Measurements from ENCODE around the gene TBC1D22A. TPM values are rescaled to one million over a fixed set of nuclear protein-coding genes. Genes with fewer than 3 reads are reported as not detected.

The TBC1D22A gene
- total RNA-seq, 6 donors from 2014 or later: 27.1 to 48.2 (median 35.3) TPM

DNA sequence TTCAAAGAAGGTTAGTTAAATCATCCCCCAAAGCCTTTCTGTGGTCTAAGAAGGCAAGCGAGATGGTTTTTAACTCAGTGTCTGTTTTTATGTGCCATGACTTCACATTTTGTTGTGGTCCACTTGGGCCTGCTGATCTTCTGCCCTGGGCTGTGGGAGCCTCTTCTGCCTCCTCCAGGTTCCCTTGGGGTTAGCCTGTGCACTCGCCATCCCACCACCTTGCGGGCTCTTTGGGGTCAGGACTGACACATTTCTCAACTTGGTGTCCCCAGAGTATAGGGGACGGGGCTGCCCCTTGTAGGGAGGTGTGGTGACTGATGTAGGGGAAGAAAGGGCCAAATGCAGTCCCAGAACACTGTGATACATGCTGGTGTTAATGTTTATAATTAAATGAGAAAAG is 207.0 kb downstream of the TBC1D22A start:
- Histone ChIP-seq H3K4me1 (peaks cover 10 to 28% (median 18%) of the 10 kb centered on the region in 4 donors), H3K27me3 (no peaks in the 10 kb centered on the region), H3K36me3 (peaks cover 0 to 6% (median 3%) of the 10 kb centered on the region in 4 donors), H3K9me3 (no peaks in the 10 kb centered on the region), H3K27ac (peak overlapping the region in 1 of 4 donors; percentile 88), H3K4me3 (no peak overlapping the region)
- TF ChIP-seq POLR2A (IDR thresholded peaks at IDR 0.05): no peak
- TF ChIP-seq, protein P1, sequence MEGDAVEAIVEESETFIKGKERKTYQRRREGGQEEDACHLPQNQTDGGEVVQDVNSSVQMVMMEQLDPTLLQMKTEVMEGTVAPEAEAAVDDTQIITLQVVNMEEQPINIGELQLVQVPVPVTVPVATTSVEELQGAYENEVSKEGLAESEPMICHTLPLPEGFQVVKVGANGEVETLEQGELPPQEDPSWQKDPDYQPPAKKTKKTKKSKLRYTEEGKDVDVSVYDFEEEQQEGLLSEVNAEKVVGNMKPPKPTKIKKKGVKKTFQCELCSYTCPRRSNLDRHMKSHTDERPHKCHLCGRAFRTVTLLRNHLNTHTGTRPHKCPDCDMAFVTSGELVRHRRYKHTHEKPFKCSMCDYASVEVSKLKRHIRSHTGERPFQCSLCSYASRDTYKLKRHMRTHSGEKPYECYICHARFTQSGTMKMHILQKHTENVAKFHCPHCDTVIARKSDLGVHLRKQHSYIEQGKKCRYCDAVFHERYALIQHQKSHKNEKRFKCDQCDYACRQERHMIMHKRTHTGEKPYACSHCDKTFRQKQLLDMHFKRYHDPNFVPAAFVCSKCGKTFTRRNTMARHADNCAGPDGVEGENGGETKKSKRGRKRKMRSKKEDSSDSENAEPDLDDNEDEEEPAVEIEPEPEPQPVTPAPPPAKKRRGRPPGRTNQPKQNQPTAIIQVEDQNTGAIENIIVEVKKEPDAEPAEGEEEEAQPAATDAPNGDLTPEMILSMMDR (IDR thresholded peaks at IDR 0.05): no peak
- no peak for TF ChIP-seq POLR2AphosphoS5 (IDR thresholded peaks at IDR 0.05)
- TF ChIP-seq EP300 (IDR thresholded peaks at IDR 0.05): no peak
- ATAC-seq (ENCODE audit: low FRiP score in 2 of 2): no peak
- WGBS, 2 donors: 81 to 89% methylated on average over 4 of the region's 4 CpGs
- DNase-seq: no peak

DNA sequence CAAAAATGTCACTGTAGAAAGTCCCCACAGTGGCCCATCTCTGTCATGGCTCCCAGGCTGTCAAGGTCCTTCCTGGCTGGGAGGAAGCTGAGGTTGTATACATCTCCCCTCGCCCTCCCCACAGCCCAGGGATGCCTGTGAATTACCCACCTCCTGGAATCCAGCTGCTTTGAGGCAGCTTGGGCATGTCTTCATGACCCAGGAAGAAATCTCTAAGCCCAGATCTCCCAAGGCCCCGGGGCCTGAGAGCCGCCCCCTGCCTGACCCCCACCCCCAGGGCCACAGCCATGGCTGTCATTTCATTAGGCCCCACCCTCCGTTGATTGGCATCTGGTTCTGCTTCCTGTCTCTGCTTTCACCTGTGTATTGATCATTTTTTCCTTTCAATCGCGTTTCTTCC is 207.5 kb downstream of the TBC1D22A start:
- TF ChIP-seq POLR2AphosphoS5 (IDR thresholded peaks at IDR 0.05): no peak
- TF ChIP-seq EP300 (IDR thresholded peaks at IDR 0.05): no peak
- TF ChIP-seq, protein P1 (IDR thresholded peaks at IDR 0.05): no peak
- no peak for TF ChIP-seq POLR2A (IDR thresholded peaks at IDR 0.05)
- Histone ChIP-seq H3K27me3 (no peaks in the 10 kb centered on the region), H3K36me3 (peaks cover 0 to 11% (median 4%) of the 10 kb centered on the region in 4 donors), H3K9me3 (no peaks in the 10 kb centered on the region), H3K27ac (peak overlapping the region in 3 of 4 donors; percentile 26 to 88 (median 72)), H3K4me3 (no peak overlapping the region), H3K4me1 (peaks cover 10 to 33% (median 18%) of the 10 kb centered on the region in 4 donors)
- DNase-seq (no peak), ATAC-seq (ENCODE audit: low FRiP score in 2 of 2) (no peak)
- WGBS, 2 donors: 83 to 88% methylated on average over 5 to 6 of the region's 6 CpGs

DNA sequence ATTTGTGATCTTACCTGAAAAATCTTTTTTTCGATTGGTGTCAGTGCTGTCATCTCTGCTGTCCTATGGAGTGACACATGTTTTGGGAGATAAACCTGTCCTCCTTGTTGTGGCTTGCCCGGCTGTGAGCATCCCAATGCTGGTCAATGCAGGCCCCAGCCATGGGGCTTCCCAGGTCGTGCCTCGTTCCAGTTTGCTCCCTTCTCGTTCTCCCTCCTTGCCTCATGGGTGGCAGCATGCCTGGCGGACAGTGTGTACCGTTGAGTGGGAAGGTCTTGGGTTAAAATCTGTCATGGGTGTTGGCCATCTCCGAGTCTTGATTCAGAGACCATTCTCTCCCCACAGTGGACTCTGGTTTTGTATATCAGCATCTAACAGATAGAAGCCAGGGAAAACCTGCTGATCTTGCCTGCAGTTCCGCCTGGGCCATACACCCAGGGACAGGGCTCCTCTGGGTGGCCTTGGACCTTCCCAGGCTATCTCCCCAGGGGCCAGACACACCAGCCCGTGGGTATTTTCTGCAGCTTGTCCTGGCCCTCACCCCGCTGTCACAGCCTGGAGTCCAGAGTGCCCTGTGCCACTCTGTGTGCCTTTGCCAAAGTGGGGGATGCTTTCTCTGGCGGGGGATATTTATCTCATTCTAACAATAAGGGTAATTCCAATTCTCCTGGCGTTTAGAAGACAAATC is 208.1 kb downstream of the TBC1D22A start:
- Histone ChIP-seq H3K36me3 (peaks cover 0 to 11% (median 7%) of the 10 kb centered on the region in 4 donors), H3K9me3 (no peaks in the 10 kb centered on the region), H3K27ac (peak overlapping the region; percentile 60 to 88 (median 70)), H3K27me3 (no peaks in the 10 kb centered on the region), H3K4me3 (no peak overlapping the region), H3K4me1 (peaks cover 10 to 37% (median 18%) of the 10 kb centered on the region in 4 donors)
- no peak for TF ChIP-seq POLR2A (IDR thresholded peaks at IDR 0.05)
- TF ChIP-seq, protein P1 (IDR thresholded peaks at IDR 0.05): no peak
- TF ChIP-seq EP300 (IDR thresholded peaks at IDR 0.05): no peak
- no peak for TF ChIP-seq POLR2AphosphoS5 (IDR thresholded peaks at IDR 0.05)
- no peak for ATAC-seq (ENCODE audit: low FRiP score in 2 of 2)
- DNase-seq: no peak
- 84 to 88% methylated on average over 6 to 13 of the region's 13 CpGs for WGBS, 2 donors

DNA sequence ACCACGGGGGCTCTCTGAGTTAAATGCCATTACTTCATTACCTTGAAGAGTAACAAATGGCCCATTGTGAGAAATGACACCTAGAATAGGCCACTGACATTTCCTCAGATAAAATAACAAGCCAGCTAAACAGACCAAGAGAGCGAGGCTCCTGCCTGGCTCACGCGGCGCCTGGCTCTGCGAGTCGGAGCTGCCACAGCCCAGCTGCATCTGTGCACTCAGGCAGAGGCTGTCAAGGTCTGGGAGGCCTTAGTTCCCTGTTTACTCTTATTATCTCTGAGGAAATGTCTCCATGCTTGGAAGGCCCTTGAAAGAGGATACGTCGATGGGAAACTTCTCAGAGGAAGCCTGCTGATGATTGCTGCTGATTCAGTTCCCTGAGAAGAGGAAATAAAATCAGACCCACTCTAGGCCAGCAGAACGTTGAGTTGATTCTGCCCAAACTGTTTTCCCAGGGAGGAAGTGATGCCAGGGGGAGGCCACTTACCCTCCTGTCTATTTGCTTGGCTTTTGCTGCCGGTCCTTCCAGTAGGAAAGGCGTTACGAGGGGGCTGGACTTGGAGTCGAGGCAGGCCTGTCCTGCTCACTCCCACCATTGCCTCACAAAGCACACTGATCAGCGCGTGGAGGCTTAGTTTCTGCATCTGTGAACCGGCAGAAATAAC is 208.8 kb downstream of the TBC1D22A start:
- peak overlapping the region; percentile 60 to 88 (median 70) for H3K27ac ChIP-seq

DNA sequence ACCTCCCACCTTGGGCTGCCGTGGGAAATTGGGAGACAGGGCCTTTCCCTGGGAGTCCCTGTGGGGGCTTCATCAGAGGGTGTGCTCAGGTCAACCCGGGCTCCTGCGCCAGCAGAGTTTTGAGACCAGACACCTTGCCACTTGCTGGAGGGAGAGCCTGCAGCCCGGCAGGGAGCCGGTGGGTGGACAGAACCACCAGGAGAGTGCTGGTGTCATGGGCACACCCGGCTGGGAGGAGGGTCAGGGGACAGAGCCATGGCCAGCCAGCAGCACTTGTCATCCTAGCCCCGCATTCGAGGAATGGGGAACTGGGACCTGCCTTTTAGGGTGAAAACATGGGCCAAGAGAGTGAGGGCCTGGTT is 209.3 kb downstream of the TBC1D22A start:
- Histone ChIP-seq H3K36me3 (peaks cover 0 to 19% (median 8%) of the 10 kb centered on the region in 4 donors), H3K4me1 (peaks cover 10 to 37% (median 18%) of the 10 kb centered on the region in 4 donors), H3K9me3 (no peaks in the 10 kb centered on the region), H3K27ac (peak overlapping the region; percentile 60 to 88 (median 70)), H3K4me3 (no peak overlapping the region), H3K27me3 (no peaks in the 10 kb centered on the region)
- TF ChIP-seq EP300 (IDR thresholded peaks at IDR 0.05): no peak
- TF ChIP-seq POLR2A (IDR thresholded peaks at IDR 0.05): no peak
- TF ChIP-seq POLR2AphosphoS5 (IDR thresholded peaks at IDR 0.05): no peak
- TF ChIP-seq, protein P1 (IDR thresholded peaks at IDR 0.05): no peak
- ATAC-seq (ENCODE audit: low FRiP score in 2 of 2): no peak
- WGBS, 2 donors: 83 to 91% methylated on average over 4 to 6 of the region's 8 CpGs
- no peak for DNase-seq

More for the DNA sequence above, 208.8 kb downstream of the TBC1D22A start:
- peak; percentile 54 to 68 for ATAC-seq (ENCODE audit: low FRiP score in 2 of 2)
- 42 to 59% methylated on average over 17 of the region's 17 CpGs for WGBS, 2 donors
- peak in 1 of 2 donors; percentile 78 for DNase-seq
- no peak overlapping the region for H3K4me3 ChIP-seq
- H3K9me3 ChIP-seq: no peaks in the 10 kb centered on the region
- H3K27me3 ChIP-seq: no peaks in the 10 kb centered on the region
- TF ChIP-seq POLR2A (IDR thresholded peaks at IDR 0.05): no peak
- TF ChIP-seq POLR2AphosphoS5 (IDR thresholded peaks at IDR 0.05): peak; percentile 30 to 58
- H3K36me3 ChIP-seq: peaks cover 0 to 14% (median 7%) of the 10 kb centered on the region in 4 donors
- peaks cover 10 to 37% (median 18%) of the 10 kb centered on the region in 4 donors for H3K4me1 ChIP-seq

Data from upper lobe of left lung (tissue), 6 donors.